ENCODE data around the gene NFIX. TPM values are rescaled to one million over a fixed set of nuclear protein-coding genes. Genes with fewer than 3 reads are reported as not detected.

Gene NFIX
- total and polyA plus RNA-seq, 9 of the 15 experiments (the other 6 are each of a cell fraction or from before 2014, with no cell fraction given), result 0.28 to 26.8 (median 5.4) TPM

GRCh38 chr19:13095934-13096927 is 101.0 kb downstream of the NFIX start (continued):
- TF ChIP-seq ZNF695 (CRISPR knock-in tag; IDR thresholded peaks at IDR 0.05), result no peak
- TF ChIP-seq TAF15 (IDR thresholded peaks at IDR 0.05; ENCODE audit: low read depth, low read length), result no peak
- no peak for TF ChIP-seq ZNF75A (CRISPR knock-in tag; IDR thresholded peaks at IDR 0.05)
- TF ChIP-seq HOMEZ (CRISPR knock-in tag; IDR thresholded peaks at IDR 0.05), result no peak
- TF ChIP-seq SNIP1 (IDR thresholded peaks at IDR 0.05; ENCODE audit: low read depth), result no peak
- TF ChIP-seq ZNF668 (CRISPR knock-in tag; IDR thresholded peaks at IDR 0.05), result no peak; the same call in 1 of the 2 replicates
- no peak for TF ChIP-seq TCF15 (CRISPR knock-in tag; IDR thresholded peaks at IDR 0.05)
- TF ChIP-seq GTF3C2 (IDR thresholded peaks at IDR 0.05; ENCODE audit: borderline replicate concordance, extremely low read depth, insufficient read length), result no peak
- no peak for TF ChIP-seq HDAC3 (IDR thresholded peaks at IDR 0.05; ENCODE audit: borderline replicate concordance, partially characterized antibody)
- no peak for TF ChIP-seq HMBOX1 (IDR thresholded peaks at IDR 0.05)
- TF ChIP-seq SMAD4 (CRISPR knock-in tag; conservative IDR thresholded peaks at IDR 0.05), result peak; percentile 44; the same call in 1 of the 2 replicates
- no peak for TF ChIP-seq PHF20 (IDR thresholded peaks at IDR 0.05; ENCODE audit: partially characterized antibody)
- TF ChIP-seq MXD1 (CRISPR knock-in tag; IDR thresholded peaks at IDR 0.05; ENCODE audit: borderline replicate concordance, poor library complexity, severe bottlenecking), result no peak
- TF ChIP-seq ZNF445 (CRISPR knock-in tag; IDR thresholded peaks at IDR 0.05; ENCODE audit: low read depth), result no peak
- TF ChIP-seq U2AF2 (optimal IDR thresholded peaks at IDR 0.05; ENCODE audit: low read depth, low read length), result no peak
- no peak for TF ChIP-seq HCFC1 (IDR thresholded peaks at IDR 0.05; ENCODE audit: low read depth, low read length)
- TF ChIP-seq STAG1 (CRISPR knock-in tag; IDR thresholded peaks at IDR 0.05; ENCODE audit: borderline replicate concordance), result 0 out of 2 replicates have a peak, but pooled peaks have one; percentile 15
- TF ChIP-seq MTA2 (IDR thresholded peaks at IDR 0.05; ENCODE audit: low read depth), result no peak
- no peak for TF ChIP-seq BCOR (IDR thresholded peaks at IDR 0.05)
- no peak for TF ChIP-seq DIDO1 (tag; IDR thresholded peaks at IDR 0.05; ENCODE audit: low read depth)
- TF ChIP-seq FIP1L1 (IDR thresholded peaks at IDR 0.05; ENCODE audit: low read depth, low read length, poor library complexity, severe bottlenecking), result peak; percentile 87
- no peak for TF ChIP-seq TAF7 (tag; IDR thresholded peaks at IDR 0.05)
